Inflammatory macrophage treated with lipopolysaccharide for 1 hour (primary cell): ENCODE results near the gene MROH9.

ENCODE experiments used
- DNase-seq, 2 donors: peaks; one replicate each; pipeline ENCODE4 v3.0.0-alpha.2; 2020 to 2022

The MROH9 gene

DNA sequence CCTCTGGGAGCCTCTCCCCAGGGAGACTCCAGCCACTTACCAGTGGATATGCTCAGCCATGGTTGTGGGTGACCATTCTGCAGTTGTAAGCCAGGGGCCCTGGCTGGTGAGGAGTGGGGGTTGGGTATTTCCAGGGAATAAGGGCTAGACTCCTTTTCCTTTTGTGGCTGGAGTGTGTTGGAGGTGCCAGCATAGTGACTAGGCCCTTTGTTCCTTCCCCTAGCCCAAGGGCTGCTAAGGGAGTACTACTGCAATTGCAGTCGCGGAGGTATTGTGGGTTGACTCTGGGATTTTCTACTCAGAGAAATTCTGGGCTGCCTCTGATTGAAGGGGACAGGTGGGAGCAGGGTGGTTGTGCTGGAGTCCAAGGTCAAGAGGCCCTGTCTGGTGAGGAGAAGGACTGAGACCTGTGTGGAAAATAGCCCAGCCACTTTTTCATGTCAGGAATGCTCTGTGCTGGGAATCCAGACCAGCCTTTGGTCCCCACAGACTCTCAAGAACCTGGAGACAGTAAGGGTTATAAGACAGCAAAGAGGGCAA lies 43.1 kb downstream of the MROH9 start:
- no peak for DNase-seq

DNA sequence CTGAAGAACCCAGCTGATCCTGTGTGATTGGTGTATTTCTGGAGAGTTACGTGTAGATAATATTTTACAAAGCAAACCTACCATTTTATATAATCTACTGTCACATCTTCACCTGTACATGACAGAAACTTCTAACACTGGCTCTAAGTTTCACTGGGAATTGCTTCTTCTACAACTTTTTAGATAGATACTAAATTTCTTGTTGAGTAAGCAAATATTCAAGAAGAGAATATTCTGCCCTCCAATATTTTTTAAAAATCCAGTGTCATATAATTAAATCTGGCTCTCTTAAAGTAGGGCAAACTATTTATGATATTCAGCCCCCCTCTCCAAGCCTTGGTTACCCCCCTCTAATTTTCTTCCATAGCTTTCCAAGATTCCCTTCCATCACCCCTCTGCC lies 50.1 kb downstream of the MROH9 start:
- no peak for DNase-seq

DNA sequence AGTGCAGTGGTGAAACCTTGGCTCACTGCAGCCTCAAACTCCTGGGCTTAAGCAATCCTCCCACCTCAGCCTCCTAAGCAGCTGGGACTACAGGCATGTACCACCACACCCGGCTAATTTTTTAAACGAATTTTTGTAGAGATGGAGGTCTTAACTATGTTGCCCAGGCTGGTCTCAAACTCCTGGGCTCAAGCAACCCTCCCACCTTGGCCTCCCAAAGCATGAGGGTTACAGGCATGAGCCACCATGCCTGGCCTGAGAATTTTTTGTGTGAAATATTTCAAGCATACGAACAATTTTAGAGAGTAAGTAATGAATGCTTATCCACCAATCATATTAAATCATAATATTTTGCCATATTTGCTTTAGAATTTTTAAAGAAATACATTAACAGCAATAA lies 51.6 kb downstream of the MROH9 start:
- DNase-seq = no peak

DNA sequence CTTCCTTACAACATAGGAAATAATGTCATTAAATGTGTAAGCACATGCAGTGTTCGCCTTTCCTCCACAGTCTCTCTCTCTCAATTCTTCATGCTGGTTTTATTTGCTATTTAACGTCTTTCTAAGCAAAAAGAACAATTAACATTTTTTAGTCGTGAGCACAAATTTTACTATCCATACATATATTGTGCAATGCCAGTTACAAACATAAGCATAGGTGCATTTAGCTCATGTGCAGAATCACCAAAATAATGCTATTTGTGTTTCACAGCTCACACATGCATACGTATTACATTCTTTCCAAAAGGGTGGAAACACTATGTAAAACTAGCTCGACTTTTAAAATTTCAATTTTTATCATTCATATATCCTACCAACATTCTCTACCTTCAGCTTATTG lies 52.1 kb downstream of the MROH9 start:
- no peak for DNase-seq

DNA sequence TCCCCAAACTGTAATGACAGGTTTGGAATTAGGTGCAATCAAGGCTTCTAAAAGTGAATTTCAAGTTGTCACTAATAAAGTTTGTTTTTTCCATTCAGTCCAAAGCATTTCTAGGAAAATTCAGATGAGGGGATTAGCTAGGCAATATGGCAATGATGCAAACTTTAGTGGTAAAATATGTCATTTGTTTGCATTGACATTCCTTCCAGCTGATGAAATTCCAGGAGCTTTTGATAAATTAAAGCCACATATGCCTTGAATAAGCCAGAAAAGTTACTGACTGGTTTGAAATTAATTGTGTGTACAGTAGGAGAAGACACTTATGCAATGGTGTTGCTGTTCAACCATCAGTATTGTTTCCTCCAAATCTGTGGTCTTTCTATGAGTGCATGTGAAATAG lies 57.8 kb downstream of the MROH9 start:
- DNase-seq = no peak

DNA sequence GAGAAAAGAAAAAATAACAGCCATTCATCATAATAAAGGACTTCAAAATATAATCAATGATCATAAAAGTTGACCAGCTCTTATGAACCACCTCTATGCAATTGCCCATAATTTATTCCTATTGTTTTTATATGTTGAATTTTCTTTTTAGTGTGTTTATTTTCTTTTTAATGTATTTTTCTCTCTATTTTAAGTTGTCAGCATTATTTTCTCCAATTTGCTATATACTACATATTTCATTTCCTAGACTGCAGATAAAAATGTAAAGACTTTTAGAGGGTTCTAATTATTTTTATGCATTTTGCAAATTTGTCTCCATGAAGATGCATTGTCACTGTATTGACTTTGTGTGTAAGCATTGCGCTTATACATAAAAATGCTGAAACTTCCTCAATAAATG lies 58.4 kb downstream of the MROH9 start:
- DNase-seq = no peak

DNA sequence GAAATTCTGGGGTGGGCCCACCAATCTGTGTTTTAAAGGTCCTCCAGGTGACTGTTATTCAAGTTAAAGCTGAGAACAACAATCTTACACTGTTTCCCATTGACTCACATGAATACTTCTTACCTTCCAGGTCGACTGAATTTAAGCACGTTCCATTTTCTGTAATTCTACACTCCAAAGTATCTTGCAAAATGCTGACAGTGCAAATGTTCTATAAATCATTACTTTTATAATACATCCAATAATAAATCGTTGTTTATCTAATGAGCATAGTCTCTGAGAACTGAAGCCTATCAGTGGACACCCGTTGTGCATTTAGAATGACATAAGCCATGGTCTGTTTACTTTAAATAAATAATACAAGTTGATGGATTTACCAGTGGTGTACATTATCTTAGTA lies 79.5 kb downstream of the MROH9 start:
- no peak for DNase-seq

DNA sequence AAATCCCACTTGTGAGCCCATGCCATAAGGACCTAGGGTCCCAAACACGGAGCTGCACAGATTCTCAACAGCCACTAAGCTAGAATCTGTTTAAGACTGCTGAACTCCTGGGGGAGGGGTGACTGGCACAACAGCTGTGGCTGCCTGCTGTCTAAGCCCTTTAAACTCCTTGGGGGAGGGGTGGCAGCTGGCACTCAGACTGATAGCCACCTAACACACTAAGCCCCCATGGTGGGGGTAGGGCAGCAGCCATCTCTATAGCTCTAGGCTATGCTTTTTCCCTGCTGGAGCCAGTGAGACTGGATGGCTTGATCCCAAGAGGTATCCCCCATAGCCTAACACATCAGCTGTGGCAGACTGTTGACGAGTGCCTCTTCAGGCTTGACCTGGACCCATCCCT lies 82.1 kb downstream of the MROH9 start:
- DNase-seq = no peak

DNA sequence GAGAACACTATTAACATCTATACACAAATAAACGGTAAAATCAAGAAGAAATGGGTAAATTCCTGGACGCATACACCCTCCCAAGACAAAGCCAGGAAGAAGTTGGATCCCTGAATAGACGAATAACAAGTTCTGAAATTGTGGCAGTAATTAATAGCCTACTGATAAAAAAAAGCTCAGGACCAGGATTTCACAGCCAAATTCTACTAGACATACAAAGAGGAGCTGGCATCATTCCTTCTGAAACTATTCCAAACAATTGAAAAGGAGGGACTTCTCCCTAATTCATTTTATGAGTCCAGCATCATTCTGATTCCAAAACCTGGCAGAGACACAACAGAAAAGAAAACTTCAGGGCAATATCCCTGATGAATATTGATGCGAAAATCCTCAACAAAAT lies 84.6 kb downstream of the MROH9 start:
- DNase-seq = no peak

DNA sequence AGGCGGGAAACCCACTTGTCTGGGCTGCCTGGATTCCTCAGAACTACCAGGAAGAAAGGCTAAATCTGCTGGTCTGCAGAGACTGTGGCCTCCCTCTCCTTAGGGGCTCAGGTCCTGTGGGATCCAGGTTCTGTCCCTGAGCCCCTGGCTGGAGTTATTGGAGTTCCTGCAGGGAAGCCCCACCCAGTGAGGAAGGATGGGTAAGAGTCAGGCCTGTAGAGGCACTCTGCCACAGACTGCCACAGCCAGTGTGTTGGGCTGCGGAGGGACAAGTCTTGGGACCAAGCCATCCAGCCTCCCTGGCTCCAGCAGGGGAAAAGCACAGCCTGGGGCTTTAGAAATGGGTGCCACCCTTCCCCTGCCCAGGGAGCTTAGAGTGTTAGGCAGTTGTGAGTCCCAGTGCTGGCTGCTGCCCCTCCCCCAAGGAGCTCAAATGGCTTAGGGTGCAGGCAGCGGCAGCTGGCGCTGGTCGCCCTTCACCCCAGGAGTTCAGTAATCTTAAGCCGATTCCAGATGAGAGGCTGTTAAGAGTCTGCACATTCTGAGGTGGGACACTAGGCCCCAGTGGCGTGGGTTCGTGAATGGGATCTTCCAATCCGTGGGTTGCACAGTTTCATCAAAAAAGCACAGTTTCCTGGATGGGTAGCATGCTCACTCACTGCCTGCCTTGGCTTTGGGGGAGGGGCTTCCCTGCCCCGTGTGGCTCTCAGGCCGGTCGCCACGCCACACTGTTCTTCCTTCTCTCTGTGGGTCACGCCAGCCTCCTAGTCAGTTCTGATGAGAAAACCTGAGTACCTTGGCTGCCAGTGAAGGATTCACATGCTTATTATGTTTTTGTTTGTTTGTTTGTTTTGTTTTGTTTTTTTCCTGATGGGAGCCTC lies 97.7 kb downstream of the MROH9 start:
- no peak for DNase-seq

DNA sequence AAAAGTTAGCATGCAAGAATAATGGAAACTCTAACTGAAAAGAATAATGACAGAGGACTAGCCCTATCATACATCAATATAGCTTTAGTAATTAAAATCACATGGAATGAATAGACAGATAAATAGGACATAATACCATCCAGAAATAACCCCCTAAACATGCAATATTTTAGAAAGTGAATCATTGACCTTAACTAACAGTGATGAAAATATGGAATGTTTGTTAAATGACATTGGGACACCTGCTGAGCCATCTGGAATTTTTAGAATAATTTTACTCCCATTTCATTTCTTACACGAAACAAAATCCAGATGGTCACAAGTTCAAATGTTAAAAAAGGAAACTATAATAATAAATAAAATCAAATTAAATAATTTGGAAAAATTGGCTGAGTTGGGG lies 102.3 kb downstream of the MROH9 start:
- no peak for DNase-seq

DNA sequence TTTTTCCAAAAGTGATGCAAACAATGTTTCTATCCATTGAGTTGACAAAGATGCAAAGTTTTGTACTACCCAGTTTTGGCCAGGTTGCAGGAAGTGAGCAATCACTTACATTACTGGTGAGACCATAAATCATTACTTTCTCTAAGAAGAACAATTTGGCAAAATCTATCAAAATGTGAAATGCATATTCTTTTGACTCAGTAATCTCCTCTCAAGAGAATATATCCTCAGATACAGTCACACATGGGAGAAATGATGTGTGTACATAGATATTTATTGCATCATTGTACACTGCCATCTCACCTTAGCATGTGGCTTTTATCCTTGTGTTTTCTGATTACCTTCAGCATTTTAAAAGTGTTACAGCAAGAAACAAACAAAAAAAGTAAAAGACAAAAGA lies 103.0 kb downstream of the MROH9 start:
- no peak for DNase-seq

DNA sequence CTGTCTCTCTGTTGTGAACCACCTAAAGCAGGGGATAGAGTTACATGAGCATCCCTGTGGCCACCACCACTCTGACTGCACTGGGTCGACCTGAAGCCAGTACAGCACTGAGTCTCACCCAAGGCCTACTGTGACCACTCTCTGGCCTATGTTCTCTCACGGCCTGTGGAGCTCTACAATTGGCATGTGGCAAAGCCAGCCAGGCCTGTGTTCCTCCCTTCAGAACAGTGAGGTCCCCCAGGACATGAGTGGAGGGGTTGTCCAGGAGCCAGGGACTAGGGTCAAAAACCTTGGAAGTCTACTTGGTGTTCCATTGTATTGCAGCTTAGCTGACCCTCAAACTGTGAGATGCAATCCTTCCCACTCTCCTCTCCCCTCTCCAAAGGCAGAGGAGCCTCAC lies 112.7 kb downstream of the MROH9 start:
- no peak for DNase-seq

DNA sequence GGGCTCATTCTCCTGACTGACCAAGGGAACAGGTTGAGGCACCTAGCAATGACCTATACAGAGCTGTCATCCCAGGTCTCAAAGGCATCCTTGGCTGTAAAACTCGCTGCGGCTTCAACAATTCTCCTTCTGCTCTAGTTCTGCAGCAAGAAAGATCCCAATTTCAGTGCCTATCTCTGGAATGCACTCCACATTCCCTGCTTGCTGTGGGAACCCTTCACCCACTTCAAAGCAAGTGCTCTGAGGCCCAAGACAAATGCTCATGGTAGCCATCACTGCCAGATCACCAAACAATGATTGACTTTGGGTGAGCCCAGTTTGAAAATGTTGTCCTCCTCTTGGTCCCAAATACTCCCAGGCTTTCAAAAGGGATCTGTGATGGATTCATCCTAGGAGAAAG lies 117.6 kb downstream of the MROH9 start:
- no peak for DNase-seq

DNA sequence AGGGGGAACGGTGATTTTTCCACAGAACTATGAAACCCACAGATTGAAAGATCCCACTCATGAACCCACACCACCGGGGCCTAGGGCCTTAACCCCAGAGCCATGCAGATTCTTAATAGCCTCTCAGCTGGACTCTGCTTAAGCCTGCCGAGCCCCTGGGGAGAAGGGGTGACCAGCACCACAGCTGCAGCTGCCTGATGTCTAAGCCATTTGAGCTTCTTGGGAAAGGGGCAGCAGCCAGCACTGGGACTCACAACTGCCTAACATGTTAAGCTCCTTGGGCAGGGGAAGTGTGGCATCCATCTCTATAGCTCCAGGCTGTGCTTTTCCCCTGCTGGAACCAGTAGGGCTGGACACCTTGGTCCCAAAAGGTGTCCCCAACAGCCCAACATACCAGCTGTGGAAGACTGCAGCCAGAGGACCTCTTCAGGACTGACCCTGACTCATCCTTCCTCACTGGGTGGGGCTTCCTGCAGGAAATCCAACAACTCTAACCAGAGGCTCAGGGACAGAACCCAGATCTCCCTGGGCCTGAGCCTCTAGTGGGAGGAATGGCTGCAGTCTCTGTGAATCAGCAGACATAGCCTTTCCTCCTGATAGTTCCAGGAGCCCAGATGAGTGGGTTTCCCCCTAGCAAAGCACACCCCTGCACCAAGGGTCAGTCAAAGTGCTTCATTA lies 120.8 kb downstream of the MROH9 start:
- no peak for DNase-seq

DNA sequence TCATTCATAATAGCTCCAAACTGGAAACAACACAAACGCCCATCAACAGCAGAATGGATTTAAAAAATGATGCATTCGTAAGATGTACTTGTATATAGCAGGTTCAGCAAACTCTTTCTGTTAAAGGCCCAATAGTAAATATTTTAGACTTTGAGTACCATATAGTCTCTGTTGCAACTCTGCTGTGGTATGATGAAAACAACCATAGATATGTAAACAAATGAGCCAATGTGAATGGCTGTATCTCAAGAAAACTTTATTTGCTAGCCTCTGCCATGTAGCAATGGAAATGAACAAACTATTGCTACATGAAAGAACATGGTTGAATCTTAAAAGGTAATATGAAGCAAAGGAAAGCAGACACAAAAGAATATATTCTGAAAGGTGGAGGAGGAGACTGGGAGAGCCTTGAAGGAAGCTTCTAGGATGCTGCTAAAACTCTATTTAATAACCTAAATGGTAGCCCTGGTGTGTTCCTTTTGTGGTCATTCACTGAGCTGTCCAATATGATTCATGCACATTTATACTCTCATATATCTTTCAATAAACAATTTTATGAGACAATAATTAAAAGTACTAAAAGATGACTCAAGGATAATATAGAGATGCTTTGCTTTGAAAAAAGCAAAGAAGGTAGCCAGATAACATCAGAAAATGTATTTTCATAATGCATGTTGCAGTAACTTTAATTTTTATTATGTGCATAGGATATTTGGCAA lies 126.2 kb downstream of the MROH9 start:
- no peak for DNase-seq

DNA sequence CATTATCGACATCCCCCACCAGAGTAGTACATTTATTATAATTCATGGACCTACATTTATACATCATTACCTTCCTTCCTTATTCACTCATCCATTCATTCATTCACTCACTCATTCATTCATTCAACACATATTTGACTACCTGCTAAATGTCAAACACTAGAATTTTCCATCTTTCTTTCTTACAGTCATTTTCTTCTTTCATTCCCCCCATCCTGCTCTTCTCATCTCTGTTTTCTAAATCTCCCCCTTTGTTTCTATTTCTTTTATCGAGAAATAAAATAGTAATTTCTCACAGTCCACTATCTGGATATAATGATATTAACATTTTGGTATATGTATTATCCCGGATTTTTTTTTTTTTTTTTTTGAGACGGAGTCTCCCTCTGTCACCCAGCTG lies 127.6 kb downstream of the MROH9 start:
- DNase-seq = no peak

DNA sequence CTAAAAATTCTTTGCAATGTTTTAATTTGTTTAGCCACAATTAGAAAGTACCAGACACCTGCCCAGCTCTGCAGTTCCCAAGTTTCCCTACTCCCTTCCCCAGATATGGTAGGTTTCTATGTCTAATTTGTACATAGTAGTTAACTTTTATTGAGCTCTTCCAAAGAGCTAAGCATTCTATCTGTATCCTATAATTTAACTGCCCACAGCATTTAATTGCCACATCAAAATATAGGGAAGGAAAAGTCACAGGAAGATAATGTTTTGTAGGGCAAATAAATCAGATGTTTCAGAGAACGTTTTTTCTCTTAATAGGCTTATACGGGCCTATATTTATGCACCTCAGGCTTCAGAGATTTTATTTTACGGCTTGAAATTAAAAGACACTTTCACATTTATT lies 139.7 kb downstream of the MROH9 start:
- no peak for DNase-seq

DNA sequence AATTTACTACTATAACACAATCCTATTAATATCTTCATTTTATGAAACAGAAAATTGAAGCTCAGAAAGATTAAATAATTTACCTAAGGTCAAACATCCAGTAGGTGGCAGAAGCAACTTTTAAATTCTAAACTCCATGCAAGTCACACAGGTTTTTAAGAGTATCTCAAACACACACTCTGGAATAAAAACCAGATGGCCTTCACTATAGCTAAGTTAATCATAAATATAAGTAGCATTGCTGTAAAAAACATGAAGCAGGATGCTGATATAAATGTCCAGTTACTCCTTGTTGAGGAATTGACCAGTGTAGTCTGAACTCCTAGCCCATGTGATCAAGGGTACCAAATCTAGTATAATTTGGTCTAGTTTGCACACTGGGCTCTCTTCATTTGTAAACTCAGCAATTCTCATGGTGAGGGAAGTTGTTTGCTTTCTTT lies 146.0 kb downstream of the MROH9 start:
- DNase-seq = no peak

DNA sequence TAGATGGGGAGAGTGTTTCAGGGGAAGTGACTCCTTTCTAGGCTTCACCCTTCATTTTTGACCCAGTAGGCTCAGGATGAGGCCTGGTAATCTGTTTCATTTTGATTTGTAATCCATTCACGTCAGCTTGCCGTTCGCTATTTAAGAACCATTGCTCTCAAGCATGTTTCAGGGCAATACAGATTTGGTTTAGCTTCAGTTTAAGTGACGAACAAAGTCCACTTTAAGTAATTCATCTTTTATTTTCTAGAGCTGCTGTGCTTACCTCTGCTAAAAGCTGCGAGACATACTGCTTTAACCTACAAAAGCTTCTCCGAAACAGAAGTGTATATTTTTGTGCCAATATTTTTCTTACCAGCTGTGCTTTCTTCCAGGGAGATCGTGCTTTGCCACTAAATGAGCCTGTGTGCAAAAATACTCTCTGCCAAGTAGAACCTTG lies 146.4 kb downstream of the MROH9 start:
- DNase-seq = no peak

DNA sequence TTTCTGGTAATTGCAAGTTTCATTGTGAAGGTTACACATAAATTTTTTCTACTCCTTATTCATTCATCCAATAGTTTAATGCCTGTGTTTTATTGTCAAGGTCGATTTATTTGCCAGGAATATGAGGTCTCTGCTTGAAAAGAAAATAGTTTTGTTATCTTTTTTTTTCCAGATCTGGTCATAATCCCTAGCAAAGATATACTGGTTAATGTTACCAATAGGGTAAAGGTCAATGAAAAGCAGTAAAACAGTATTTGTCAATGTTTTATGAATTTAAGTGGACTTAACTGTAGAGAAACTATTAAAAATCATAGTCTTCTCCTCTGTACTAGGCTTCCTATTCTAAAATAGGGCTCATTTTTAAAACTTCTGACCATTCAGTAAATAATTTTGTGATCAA lies 147.3 kb downstream of the MROH9 start:
- DNase-seq = no peak

DNA sequence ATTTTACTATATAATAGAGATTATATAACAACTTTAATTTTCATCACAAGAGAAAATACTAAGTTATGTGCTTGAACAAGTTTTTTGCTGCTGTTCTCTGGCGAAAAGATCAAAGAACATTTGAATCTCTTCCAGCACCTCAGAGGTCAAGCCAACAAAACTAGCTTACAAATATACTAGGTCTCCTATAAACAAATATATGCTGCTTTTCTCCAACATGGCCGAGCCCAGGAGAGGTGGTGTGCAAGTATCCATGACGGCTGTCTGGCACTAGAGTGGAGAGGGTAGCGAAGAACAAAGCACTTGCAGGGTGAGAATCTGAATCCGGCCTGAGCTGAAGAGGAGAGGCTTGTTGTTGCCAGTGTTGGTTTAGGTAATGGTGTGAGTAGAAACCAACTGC lies 147.9 kb downstream of the MROH9 start:
- no peak for DNase-seq

DNA sequence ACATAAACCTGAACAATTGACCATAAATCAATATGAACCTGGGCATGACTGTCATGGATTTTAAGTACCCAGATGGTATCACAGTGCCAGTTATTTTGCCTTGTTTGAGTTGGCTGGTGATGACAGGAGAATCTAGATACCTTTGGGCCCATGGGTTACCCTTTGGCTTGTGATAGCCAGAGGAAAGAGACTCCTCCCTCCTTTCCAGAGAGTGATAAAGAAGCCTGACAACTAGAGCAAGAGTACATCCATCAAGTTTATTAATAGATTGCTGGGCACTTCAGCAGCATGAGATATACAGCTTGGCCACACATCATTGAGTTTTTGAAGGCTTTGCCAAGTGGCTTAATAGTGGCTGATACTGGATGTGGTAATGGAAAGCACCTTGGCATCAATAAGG lies 148.8 kb downstream of the MROH9 start:
- DNase-seq = no peak

DNA sequence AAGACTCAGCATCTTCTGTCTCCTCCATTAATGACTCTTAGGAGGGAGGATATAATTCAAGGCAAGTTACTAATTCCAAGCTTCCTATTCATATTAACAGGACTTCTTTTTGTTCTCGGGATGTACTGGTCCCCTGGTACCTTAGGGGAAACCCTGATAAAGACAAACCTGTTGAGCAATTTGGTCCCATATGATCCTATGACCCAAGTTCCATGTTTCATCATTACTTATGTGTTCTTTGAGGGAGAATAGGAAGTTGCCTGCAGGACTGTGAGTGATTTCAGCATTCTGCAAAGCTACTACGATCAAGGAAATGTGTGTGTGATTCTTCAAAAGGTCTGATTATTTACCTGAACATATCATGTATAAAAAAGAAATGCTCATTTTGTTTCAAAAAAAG lies 149.5 kb downstream of the MROH9 start:
- no peak for DNase-seq
